HG02852 (cell line): ENCODE data around the gene TCEAL1.
"Not testable (repeated sequence)": the region's sequence is repeated elsewhere in the genome, so short reads cannot be mapped to it uniquely, and the experiment has no call there.

Experiments
- ATAC-seq: cut with Tn5 transposase; IDR thresholded peaks from one replicate; pipeline ENCODE4 v1.9.1; 2021; ENCODE audit warnings: mild to moderate bottlenecking, moderate library complexity; ENCODE audit not compliant: unreplicated experiment

Gene TCEAL1

GRCh38 chrX:103631145-103631544 lies 2.4 kb downstream of the TCEAL1 start:
- no peak for ATAC-seq

- no peak for ATAC-seq
Measured at GRCh38 chrX:103635436-103635835, 6.7 kb downstream of the TCEAL1 start.

- ATAC-seq: no peak
Measured at GRCh38 chrX:103637604-103638338, 9.0 kb downstream of the TCEAL1 start.

GRCh38 chrX:103638479-103639346 lies 9.9 kb downstream of the TCEAL1 start:
- not testable (repeated sequence) for ATAC-seq

- no peak for ATAC-seq
Measured at GRCh38 chrX:103640401-103641155, 11.8 kb downstream of the TCEAL1 start.

- ATAC-seq: no peak
Measured at GRCh38 chrX:103644125-103644524, 15.3 kb downstream of the TCEAL1 start.

- ATAC-seq: no peak
Measured at GRCh38 chrX:103647630-103648029, 18.9 kb downstream of the TCEAL1 start.

GRCh38 chrX:103651151-103651773 lies 22.5 kb downstream of the TCEAL1 start:
- ATAC-seq: no peak

- not testable (repeated sequence) for ATAC-seq
Measured at GRCh38 chrX:103655230-103656000, 26.6 kb downstream of the TCEAL1 start.

GRCh38 chrX:103656617-103657016 lies 27.8 kb downstream of the TCEAL1 start:
- no peak for ATAC-seq

- not testable (repeated sequence) for ATAC-seq
Measured at GRCh38 chrX:103657066-103657465, 28.3 kb downstream of the TCEAL1 start.

GRCh38 chrX:103658681-103659433 lies 30.1 kb downstream of the TCEAL1 start:
- ATAC-seq: no peak

GRCh38 chrX:103659460-103659859 lies 30.7 kb downstream of the TCEAL1 start:
- ATAC-seq: not testable (repeated sequence)

GRCh38 chrX:103663981-103664762 lies 35.4 kb downstream of the TCEAL1 start:
- ATAC-seq: no peak

GRCh38 chrX:103666202-103667107 lies 37.7 kb downstream of the TCEAL1 start:
- no peak for ATAC-seq

- ATAC-seq: no peak
Measured at GRCh38 chrX:103669745-103670144, 41.0 kb downstream of the TCEAL1 start.
